Liver (tissue), 9 donors: ENCODE results near the gene C3orf52. TPM values are rescaled to one million over a fixed set of nuclear protein-coding genes. Genes with fewer than 3 reads are reported as not detected.

Experiments used
- DNase-seq: peaks from one replicate; pipeline ENCODE4 v3.0.0-alpha.2; 2017; ENCODE audit warnings: low spot score
- H3K27ac ChIP-seq, 2 donors: one replicate each; pipeline ENCODE4 v1.7.0; 2013; ENCODE audit warnings: inconsistent platforms in 2 of 2, low read length in 2 of 2, control low read depth in 1 of 2, low read depth in 1 of 2, mild to moderate bottlenecking in 1 of 2
- H3K27me3 ChIP-seq, 4 donors: one replicate each; pipeline versions ENCODE4 v1.6.1 to v1.7.0; 2013; ENCODE audit warnings: low read length in 3 of 4, inconsistent platforms in 1 of 4, mild to moderate bottlenecking in 1 of 4, moderate library complexity in 1 of 4; ENCODE audit not compliant: control insufficient read depth in 4 of 4, insufficient read depth in 4 of 4
- H3K36me3 ChIP-seq, 4 donors: one replicate each; pipeline versions ENCODE4 v1.6.1 to v1.7.0; 2013; ENCODE audit warnings: low read length in 3 of 4, mild to moderate bottlenecking in 3 of 4, low read depth in 1 of 4, moderate library complexity in 1 of 4; ENCODE audit not compliant: control insufficient read depth in 4 of 4, insufficient read depth in 3 of 4
- H3K4me1 ChIP-seq, 4 donors: one replicate each; pipeline versions ENCODE4 v1.6.1 to v1.7.0; 2013; ENCODE audit warnings: low read length in 3 of 4, mild to moderate bottlenecking in 3 of 4, moderate library complexity in 1 of 4; ENCODE audit not compliant: control insufficient read depth in 4 of 4, insufficient read depth in 4 of 4
- H3K4me3 ChIP-seq, 3 donors: one replicate each; pipeline versions ENCODE4 v1.6.1 to v1.7.0; 2013; ENCODE audit warnings: low read length in 3 of 3, control low read depth in 1 of 3, low read depth in 1 of 3, mild to moderate bottlenecking in 1 of 3
- H3K9ac ChIP-seq, 2 donors: one replicate each; pipeline ENCODE4 v1.7.0; 2013; ENCODE audit warnings: low read length in 2 of 2, mild to moderate bottlenecking in 2 of 2, moderate library complexity in 2 of 2, control low read depth in 1 of 2, low read depth in 1 of 2
- H3K9me3 ChIP-seq, 4 donors: one replicate each; pipeline versions ENCODE4 v1.6.1 to v1.7.0; 2013; ENCODE audit warnings: low read length in 3 of 4; ENCODE audit not compliant: control insufficient read depth in 4 of 4
- CTCF ChIP-seq: fragments of 150-350 bp; IDR thresholded peaks from 2 replicates; pipeline ENCODE4 v1.5.1; 2017; ENCODE audit warnings: improper control_type of control experiment, low read depth, low read length; ENCODE audit not compliant: missing input control
- EGR1 ChIP-seq, 2 donors: IDR thresholded peaks; 2 replicates each; pipeline ENCODE4 v1.6.1; 2016 to 2018; ENCODE audit warnings: antibody characterized with exemption in 2 of 2, low read depth in 2 of 2
- FOXA1 ChIP-seq: IDR thresholded peaks from 2 replicates; pipeline ENCODE4 v1.6.1; 2016; ENCODE audit warnings: antibody characterized with exemption
- FOXA2 ChIP-seq: IDR thresholded peaks from 2 replicates; pipeline ENCODE4 v1.6.1; 2016; ENCODE audit warnings: antibody characterized with exemption
- GABPA ChIP-seq, 2 donors: IDR thresholded peaks in 1 of 2; conservative IDR thresholded peaks in 1 of 2; 2 replicates each; pipeline ENCODE4 v1.6.1; 2016; ENCODE audit warnings: antibody characterized with exemption in 2 of 2, mild to moderate bottlenecking in 1 of 2, moderate library complexity in 1 of 2
- HNF4A ChIP-seq, 2 donors: conservative IDR thresholded peaks; 2 replicates each; pipeline ENCODE4 v1.6.1; 2016; ENCODE audit warnings: antibody characterized with exemption in 2 of 2, mild to moderate bottlenecking in 2 of 2
- HNF4G ChIP-seq: IDR thresholded peaks from 2 replicates; pipeline ENCODE4 v1.6.1; 2016; ENCODE audit warnings: antibody characterized with exemption
- NR2F2 ChIP-seq: IDR thresholded peaks from 2 replicates; pipeline ENCODE4 v1.6.1; 2016; ENCODE audit warnings: antibody characterized with exemption
- RAD21 ChIP-seq, 2 donors: IDR thresholded peaks; 2 replicates each; pipeline ENCODE4 v1.6.1; 2016; ENCODE audit warnings: antibody characterized with exemption in 2 of 2, mild to moderate bottlenecking in 2 of 2
- RXRA ChIP-seq, 2 donors: IDR thresholded peaks; 2 replicates each; pipeline ENCODE4 v1.6.1; 2017 to 2018; ENCODE audit warnings: antibody characterized with exemption in 2 of 2, mild to moderate bottlenecking in 1 of 2
- SP1 ChIP-seq: IDR thresholded peaks from 2 replicates; pipeline ENCODE4 v1.6.1; 2018; ENCODE audit warnings: antibody characterized with exemption, mild to moderate bottlenecking
- TAF1 ChIP-seq: conservative IDR thresholded peaks from 2 replicates; pipeline ENCODE4 v1.6.1; 2016; ENCODE audit warnings: antibody characterized with exemption, mild to moderate bottlenecking
- YY1 ChIP-seq: IDR thresholded peaks from 2 replicates; pipeline ENCODE4 v1.6.1; 2016; ENCODE audit warnings: antibody characterized with exemption, mild to moderate bottlenecking
- ZBTB33 ChIP-seq: IDR thresholded peaks from 2 replicates; pipeline ENCODE4 v1.6.1; 2016; ENCODE audit warnings: antibody characterized with exemption
- WGBS: extraction: QIAGEN DNeasy Blood & Tissue Kit; methylation state at CpG from one replicate; pipeline ENCODE4 v1.1.7; 2013; 5-methylcytosine and 5-hydroxymethylcytosine counted together
- polyA plus RNA-seq, 2 donors: library from polyadenylated mRNA; stranded (reverse) in 1 of 2; unstranded in 1 of 2; fragments of 200-250 nt in 1 of 2; fragments of >200 nt in 1 of 2; fragmentation: Nextera tagmentation in 1 of 2; extraction: Ambion mirVana in 1 of 2; gene quantifications; one replicate each; pipeline versions ENCODE4 v1.2.1 to v1.2.3, GENCODE V29; 2013 to 2015
- total RNA-seq, 2 donors: library from RNA; depleted of rRNA; stranded (reverse); fragments of >200 nt; gene quantifications; one replicate each; pipeline ENCODE4 v1.2.3, GENCODE V29; 2014
- TF ChIP-seq, protein P1 (sequence below): IDR thresholded peaks from 2 replicates; pipeline ENCODE4 v1.6.1; 2016; ENCODE audit warnings: antibody characterized with exemption
- TF ChIP-seq, protein P2 (sequence below): IDR thresholded peaks from 2 replicates; pipeline ENCODE4 v1.6.1; 2016; ENCODE audit warnings: antibody characterized with exemption, mild to moderate bottlenecking
- donor health status: healthy.
- donor health status: healthy.
- donor health status: healthy.
- donor health status: healthy.
- donor health status: healthy.

C3orf52 gene
- total and polyA plus RNA-seq, 4 donors = 0.10 to 1.8 (median 0.47) TPM; not detected in 1

- no peak for DNase-seq
- Histone ChIP-seq H3K4me1 (peaks cover 0 to 3% (median 0%) of the 10 kb centered on the region in 4 donors), H3K9me3 (no peaks in the 10 kb centered on the region), H3K9ac (no peak overlapping the region), H3K4me3 (no peak overlapping the region), H3K27me3 (peaks cover 0 to 3% (median 2%) of the 10 kb centered on the region in 4 donors), H3K36me3 (no peaks in the 10 kb centered on the region), H3K27ac (no peak overlapping the region)
- WGBS = 92% methylated on average over 6 of the region's 6 CpGs
- TF ChIP-seq GABPA (IDR thresholded peaks at IDR 0.05 in 1 of 2, conservative IDR thresholded peaks at IDR 0.05 in 1 of 2) (no peak), ZBTB33 (no peak), EGR1 (IDR thresholded peaks at IDR 0.05; ENCODE audit: low read depth in 2 of 2) (no peak), RAD21 (IDR thresholded peaks at IDR 0.05) (no peak), SP1 (no peak), RXRA (IDR thresholded peaks at IDR 0.05) (no peak), FOXA2 (no peak), CTCF (no peak), TAF1 (no peak), YY1 (no peak), HNF4G (no peak), NR2F2 (no peak)
- TF ChIP-seq, protein P1, sequence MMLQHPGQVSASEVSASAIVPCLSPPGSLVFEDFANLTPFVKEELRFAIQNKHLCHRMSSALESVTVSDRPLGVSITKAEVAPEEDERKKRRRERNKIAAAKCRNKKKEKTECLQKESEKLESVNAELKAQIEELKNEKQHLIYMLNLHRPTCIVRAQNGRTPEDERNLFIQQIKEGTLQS = no peak
Measured at GRCh38 chr3:112114576-112115160, 28.5 kb downstream of the C3orf52 start.

GRCh38 chr3:112115161-112115739 lies 29.1 kb downstream of the C3orf52 start:
- Histone ChIP-seq H3K27me3 (peaks cover 0 to 5% (median 2%) of the 10 kb centered on the region in 4 donors), H3K4me3 (no peak overlapping the region), H3K4me1 (peaks cover 0 to 3% (median 0%) of the 10 kb centered on the region in 4 donors), H3K27ac (no peak overlapping the region), H3K36me3 (no peaks in the 10 kb centered on the region), H3K9me3 (no peaks in the 10 kb centered on the region), H3K9ac (no peak overlapping the region)
- 88% methylated on average over 6 of the region's 6 CpGs for WGBS
- TF ChIP-seq EGR1 (IDR thresholded peaks at IDR 0.05; ENCODE audit: low read depth in 2 of 2) (no peak), HNF4A (conservative IDR thresholded peaks at IDR 0.05) (no peak), FOXA1 (no peak)
- TF ChIP-seq, protein P2, sequence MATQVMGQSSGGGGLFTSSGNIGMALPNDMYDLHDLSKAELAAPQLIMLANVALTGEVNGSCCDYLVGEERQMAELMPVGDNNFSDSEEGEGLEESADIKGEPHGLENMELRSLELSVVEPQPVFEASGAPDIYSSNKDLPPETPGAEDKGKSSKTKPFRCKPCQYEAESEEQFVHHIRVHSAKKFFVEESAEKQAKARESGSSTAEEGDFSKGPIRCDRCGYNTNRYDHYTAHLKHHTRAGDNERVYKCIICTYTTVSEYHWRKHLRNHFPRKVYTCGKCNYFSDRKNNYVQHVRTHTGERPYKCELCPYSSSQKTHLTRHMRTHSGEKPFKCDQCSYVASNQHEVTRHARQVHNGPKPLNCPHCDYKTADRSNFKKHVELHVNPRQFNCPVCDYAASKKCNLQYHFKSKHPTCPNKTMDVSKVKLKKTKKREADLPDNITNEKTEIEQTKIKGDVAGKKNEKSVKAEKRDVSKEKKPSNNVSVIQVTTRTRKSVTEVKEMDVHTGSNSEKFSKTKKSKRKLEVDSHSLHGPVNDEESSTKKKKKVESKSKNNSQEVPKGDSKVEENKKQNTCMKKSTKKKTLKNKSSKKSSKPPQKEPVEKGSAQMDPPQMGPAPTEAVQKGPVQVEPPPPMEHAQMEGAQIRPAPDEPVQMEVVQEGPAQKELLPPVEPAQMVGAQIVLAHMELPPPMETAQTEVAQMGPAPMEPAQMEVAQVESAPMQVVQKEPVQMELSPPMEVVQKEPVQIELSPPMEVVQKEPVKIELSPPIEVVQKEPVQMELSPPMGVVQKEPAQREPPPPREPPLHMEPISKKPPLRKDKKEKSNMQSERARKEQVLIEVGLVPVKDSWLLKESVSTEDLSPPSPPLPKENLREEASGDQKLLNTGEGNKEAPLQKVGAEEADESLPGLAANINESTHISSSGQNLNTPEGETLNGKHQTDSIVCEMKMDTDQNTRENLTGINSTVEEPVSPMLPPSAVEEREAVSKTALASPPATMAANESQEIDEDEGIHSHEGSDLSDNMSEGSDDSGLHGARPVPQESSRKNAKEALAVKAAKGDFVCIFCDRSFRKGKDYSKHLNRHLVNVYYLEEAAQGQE = no peak
- DNase-seq = no peak
